Activated CD8-positive, alpha-beta T cell treated with anti-CD3 and anti-CD28 coated beads for 36 hours (primary cell): ENCODE data around the gene EEF2KMT. TPM values are rescaled to one million over a fixed set of nuclear protein-coding genes. Genes with fewer than 3 reads are reported as not detected.
"Not testable (repeated sequence)": the region's sequence is repeated elsewhere in the genome, so short reads cannot be mapped to it uniquely, and the experiment has no call there.

ENCODE experiments used
- ATAC-seq: fragments of 200-7000 bp; cut with Tn5 transposase; one replicate; pipeline ENCODE4 v1.10.0; 2021; ENCODE audit warnings: mild to moderate bottlenecking, moderate library complexity
- CTCF ChIA-PET: fragments of 350-600 bp; sonication (Branson Sonifier 250); formaldehyde crosslinking; loops from one replicate; lab custom pipeline; 2021; ENCODE audit warnings: antibody characterized with exemption; lab: Charles Lee
- POLR2A ChIA-PET: fragments of 350-600 bp; sonication (Branson Sonifier 250); formaldehyde crosslinking; loops from one replicate; lab custom pipeline; 2021; ENCODE audit warnings: antibody characterized with exemption; lab: Charles Lee
- DNase-seq: peaks from one replicate; pipeline ENCODE4 v3.0.0-alpha.2; 2020
- H3K27ac Mint-ChIP-seq: one replicate; pipeline ENCODE4 v1.8.0; 2021; ENCODE audit warnings: mild to moderate bottlenecking, mixed read lengths
- H3K27me3 Mint-ChIP-seq: one replicate; pipeline ENCODE4 v1.8.0; 2021; ENCODE audit warnings: mixed read lengths
- H3K36me3 Mint-ChIP-seq: one replicate; pipeline ENCODE4 v1.8.0; 2021; ENCODE audit warnings: low read depth, mixed read lengths
- H3K4me1 Mint-ChIP-seq: one replicate; pipeline ENCODE4 v1.8.0; 2021; ENCODE audit warnings: low read depth, mixed read lengths
- H3K4me3 Mint-ChIP-seq: one replicate; pipeline ENCODE4 v1.8.0; 2021; ENCODE audit warnings: mild to moderate bottlenecking, moderate library complexity, mixed read lengths
- H3K9me3 Mint-ChIP-seq: one replicate; pipeline ENCODE4 v1.8.0; 2021; ENCODE audit warnings: mixed read lengths
- intact Hi-C: fragments of 100-400 bp; cut with micrococcal nuclease; formaldehyde crosslinking; loops from one replicate; pipeline ENCODE4 v1.10.0; 2022
- total RNA-seq, 2 experiments: library from RNA; stranded (reverse); gene quantifications; one replicate each; pipeline ENCODE4 v1.2.3, GENCODE V29; 2021
- TF ChIP-seq, protein P1 (sequence below): fragments of 200-600 bp; IDR thresholded peaks from one replicate; pipeline ENCODE4 v1.8.0; 2022; ENCODE audit warnings: antibody characterized with exemption, mild to moderate bottlenecking

Gene EEF2KMT
- total RNA-seq, 2 experiments from 2014 or later = 19.7 to 20.5 TPM

DNA sequence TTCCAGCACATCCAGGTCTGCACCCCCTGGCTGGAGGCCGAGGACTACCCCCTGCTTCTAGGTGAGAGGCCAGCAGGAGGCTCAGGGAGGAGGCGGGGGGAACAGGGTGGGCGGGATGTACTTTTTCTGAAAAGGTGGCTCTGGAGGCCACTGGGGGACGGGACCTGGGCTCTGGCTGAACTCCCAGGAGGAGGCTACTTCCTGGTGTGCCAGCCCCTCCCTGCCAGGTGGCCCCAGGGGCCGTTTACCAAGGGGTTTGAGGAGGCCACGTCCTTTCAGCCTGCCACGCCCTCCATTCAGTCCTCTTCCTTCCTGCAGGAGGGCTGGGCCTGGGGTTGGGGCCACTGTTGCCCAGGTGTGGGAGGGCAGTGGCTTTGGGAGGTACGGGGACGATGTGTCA lies 16.6 kb downstream of the EEF2KMT start:
- not testable (repeated sequence) for H3K27ac Mint-ChIP-seq

GRCh38 chr16:5080461-5080860 lies 17.1 kb downstream of the EEF2KMT start:
- H3K36me3 Mint-ChIP-seq = peaks cover 32% of the 10 kb centered on the region
- H3K4me3 Mint-ChIP-seq = not testable (repeated sequence)

More for the DNA sequence above, 16.6 kb downstream of the EEF2KMT start:
- H3K9me3 Mint-ChIP-seq, intact Hi-C loops, DNase-seq, ATAC-seq, H3K27me3 Mint-ChIP-seq, CTCF ChIA-PET, H3K4me3 Mint-ChIP-seq, POLR2A ChIA-PET, H3K4me1 Mint-ChIP-seq: not testable (repeated sequence)
- peaks cover 29% of the 10 kb centered on the region for H3K36me3 Mint-ChIP-seq

GRCh38 chr16:5078626-5079025 lies 19.0 kb downstream of the EEF2KMT start:
- TF ChIP-seq, protein P1, sequence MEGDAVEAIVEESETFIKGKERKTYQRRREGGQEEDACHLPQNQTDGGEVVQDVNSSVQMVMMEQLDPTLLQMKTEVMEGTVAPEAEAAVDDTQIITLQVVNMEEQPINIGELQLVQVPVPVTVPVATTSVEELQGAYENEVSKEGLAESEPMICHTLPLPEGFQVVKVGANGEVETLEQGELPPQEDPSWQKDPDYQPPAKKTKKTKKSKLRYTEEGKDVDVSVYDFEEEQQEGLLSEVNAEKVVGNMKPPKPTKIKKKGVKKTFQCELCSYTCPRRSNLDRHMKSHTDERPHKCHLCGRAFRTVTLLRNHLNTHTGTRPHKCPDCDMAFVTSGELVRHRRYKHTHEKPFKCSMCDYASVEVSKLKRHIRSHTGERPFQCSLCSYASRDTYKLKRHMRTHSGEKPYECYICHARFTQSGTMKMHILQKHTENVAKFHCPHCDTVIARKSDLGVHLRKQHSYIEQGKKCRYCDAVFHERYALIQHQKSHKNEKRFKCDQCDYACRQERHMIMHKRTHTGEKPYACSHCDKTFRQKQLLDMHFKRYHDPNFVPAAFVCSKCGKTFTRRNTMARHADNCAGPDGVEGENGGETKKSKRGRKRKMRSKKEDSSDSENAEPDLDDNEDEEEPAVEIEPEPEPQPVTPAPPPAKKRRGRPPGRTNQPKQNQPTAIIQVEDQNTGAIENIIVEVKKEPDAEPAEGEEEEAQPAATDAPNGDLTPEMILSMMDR = no peak
- ATAC-seq (no peak), DNase-seq (no peak)
- POLR2A ChIA-PET = no interaction called here
- H3K27ac Mint-ChIP-seq = no peak overlapping the region
- CTCF ChIA-PET = interaction anchor here (0.8 kb wide), 1 partner anchor 14 kb away, joined by 3 read pairs; no protein-coding TSS in a partner anchor
- peaks cover 5% of the 10 kb centered on the region for H3K4me1 Mint-ChIP-seq
- no peaks in the 10 kb centered on the region for H3K9me3 Mint-ChIP-seq
- H3K36me3 Mint-ChIP-seq = peaks cover 29% of the 10 kb centered on the region
- no peak overlapping the region for H3K4me3 Mint-ChIP-seq
- H3K27me3 Mint-ChIP-seq = no peaks in the 10 kb centered on the region
- intact Hi-C loops = no loop called here

More at GRCh38 chr16:5080461-5080860, 17.1 kb downstream of the EEF2KMT start:
- POLR2A ChIA-PET, DNase-seq, H3K4me1 Mint-ChIP-seq, CTCF ChIA-PET, H3K27ac Mint-ChIP-seq, ATAC-seq, H3K27me3 Mint-ChIP-seq, intact Hi-C loops, H3K9me3 Mint-ChIP-seq: not testable (repeated sequence)

GRCh38 chr16:5077304-5077703 lies 20.3 kb downstream of the EEF2KMT start:
- no peak overlapping the region for H3K27ac Mint-ChIP-seq
- CTCF ChIA-PET = no interaction called here
- H3K4me3 Mint-ChIP-seq = no peak overlapping the region
- POLR2A ChIA-PET = no interaction called here
- no peaks in the 10 kb centered on the region for H3K27me3 Mint-ChIP-seq
- intact Hi-C loops = no loop called here
- DNase-seq (no peak), ATAC-seq (no peak)
- no peaks in the 10 kb centered on the region for H3K9me3 Mint-ChIP-seq
- H3K4me1 Mint-ChIP-seq = peaks cover 16% of the 10 kb centered on the region
- TF ChIP-seq, protein P1 = no peak
- H3K36me3 Mint-ChIP-seq = peaks cover 34% of the 10 kb centered on the region

- H3K27me3 Mint-ChIP-seq = no peaks in the 10 kb centered on the region
- POLR2A ChIA-PET = interaction anchor here (0.6 kb wide), 1 partner anchor 42 kb away, joined by 3 read pairs; the partner anchor contains the start of gene NAGPA
- H3K4me3 Mint-ChIP-seq = no peak overlapping the region
- TF ChIP-seq, protein P1 = no peak
- no peak for ATAC-seq
- CTCF ChIA-PET = interaction anchor here (0.8 to 5.1 kb wide), 4 partner anchors 10 to 188 kb away, joined by 3 to 29 read pairs (median 4); no protein-coding TSS in a partner anchor
- peaks cover 26% of the 10 kb centered on the region for H3K4me1 Mint-ChIP-seq
- DNase-seq = no peak
- intact Hi-C loops = no loop called here
- H3K36me3 Mint-ChIP-seq = peaks cover 34% of the 10 kb centered on the region
- H3K9me3 Mint-ChIP-seq = no peaks in the 10 kb centered on the region
- H3K27ac Mint-ChIP-seq = no peak overlapping the region
Measured at GRCh38 chr16:5075637-5076036, 22.0 kb downstream of the EEF2KMT start.

GRCh38 chr16:5073771-5074170 lies 23.8 kb downstream of the EEF2KMT start:
- DNase-seq, H3K9me3 Mint-ChIP-seq, POLR2A ChIA-PET, H3K27me3 Mint-ChIP-seq, intact Hi-C loops, H3K27ac Mint-ChIP-seq, H3K4me3 Mint-ChIP-seq, ATAC-seq: not testable (repeated sequence)
- Mint-ChIP-seq H3K4me1 (peaks cover 26% of the 10 kb centered on the region), H3K36me3 (peaks cover 30% of the 10 kb centered on the region)
- CTCF ChIA-PET = interaction anchor here (5.1 kb wide), 1 partner anchor 12 kb away, joined by 29 read pairs; no protein-coding TSS in a partner anchor
